ENCODE results near the gene CRISPLD2. TPM values are rescaled to one million over a fixed set of nuclear protein-coding genes. Genes with fewer than 3 reads are reported as not detected.
"Not testable (repeated sequence)": the region's sequence is repeated elsewhere in the genome, so short reads cannot be mapped to it uniquely, and the experiment has no call there.

CRISPLD2 gene
- total RNA-seq, 1 experiment from 2014 or later = 6.5 TPM

DNA sequence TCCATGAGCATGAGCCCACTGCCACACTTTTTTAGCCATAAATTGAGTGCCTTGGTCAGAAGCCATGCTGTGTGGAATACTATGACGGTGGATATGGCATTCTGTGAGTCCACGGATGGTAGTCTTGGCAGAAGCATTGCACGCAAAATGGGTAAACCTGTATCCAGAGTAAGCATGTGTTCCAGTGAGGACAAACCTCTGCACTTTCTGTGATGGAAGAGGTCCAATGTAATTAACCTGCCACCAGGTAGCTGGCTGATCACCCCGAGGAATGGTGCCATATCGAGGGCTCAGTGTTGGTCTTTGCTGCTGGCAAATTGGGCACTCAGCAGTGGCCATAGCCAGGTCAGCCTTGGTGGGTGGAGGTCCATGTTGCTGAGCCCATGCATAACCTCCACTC is 37.0 kb downstream of the CRISPLD2 start:
- intact Hi-C loops (cut with micrococcal nuclease; ENCODE audit: unreplicated experiment); H3K27ac Mint-ChIP-seq (ENCODE audit: unreplicated experiment); H3K27me3 Mint-ChIP-seq (ENCODE audit: unreplicated experiment); H3K4me3 Mint-ChIP-seq (ENCODE audit: low read depth, unreplicated experiment); H3K4me1 Mint-ChIP-seq (ENCODE audit: low read depth, unreplicated experiment); BruUV-seq (replicated peaks); H3K9me3 Mint-ChIP-seq (ENCODE audit: low read depth, unreplicated experiment); H3K36me3 Mint-ChIP-seq (ENCODE audit: insufficient read depth, unreplicated experiment); DNase-seq; CTCF ChIA-PET: not testable (repeated sequence)

DNA sequence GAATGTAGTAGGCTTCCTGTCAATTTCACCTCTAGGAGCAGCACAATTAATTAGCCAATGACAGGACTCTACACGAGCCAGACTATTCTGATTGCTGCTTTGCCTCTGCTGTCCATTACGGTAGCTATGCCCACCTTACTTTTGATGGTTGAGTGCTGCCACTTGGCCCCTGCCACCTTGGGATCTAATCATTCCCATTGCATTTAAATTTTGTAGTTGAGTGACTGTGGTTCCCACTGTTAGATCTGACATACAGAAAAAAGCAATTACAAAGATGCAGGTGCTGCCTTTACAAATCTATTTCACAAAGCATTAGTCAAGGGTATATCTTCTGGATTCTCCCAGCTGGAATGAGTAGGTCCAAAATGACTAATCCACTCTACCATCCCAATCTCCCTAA is 39.9 kb downstream of the CRISPLD2 start:
- intact Hi-C loops (cut with micrococcal nuclease; ENCODE audit: unreplicated experiment) = no loop called here
- TF ChIP-seq, protein P1, sequence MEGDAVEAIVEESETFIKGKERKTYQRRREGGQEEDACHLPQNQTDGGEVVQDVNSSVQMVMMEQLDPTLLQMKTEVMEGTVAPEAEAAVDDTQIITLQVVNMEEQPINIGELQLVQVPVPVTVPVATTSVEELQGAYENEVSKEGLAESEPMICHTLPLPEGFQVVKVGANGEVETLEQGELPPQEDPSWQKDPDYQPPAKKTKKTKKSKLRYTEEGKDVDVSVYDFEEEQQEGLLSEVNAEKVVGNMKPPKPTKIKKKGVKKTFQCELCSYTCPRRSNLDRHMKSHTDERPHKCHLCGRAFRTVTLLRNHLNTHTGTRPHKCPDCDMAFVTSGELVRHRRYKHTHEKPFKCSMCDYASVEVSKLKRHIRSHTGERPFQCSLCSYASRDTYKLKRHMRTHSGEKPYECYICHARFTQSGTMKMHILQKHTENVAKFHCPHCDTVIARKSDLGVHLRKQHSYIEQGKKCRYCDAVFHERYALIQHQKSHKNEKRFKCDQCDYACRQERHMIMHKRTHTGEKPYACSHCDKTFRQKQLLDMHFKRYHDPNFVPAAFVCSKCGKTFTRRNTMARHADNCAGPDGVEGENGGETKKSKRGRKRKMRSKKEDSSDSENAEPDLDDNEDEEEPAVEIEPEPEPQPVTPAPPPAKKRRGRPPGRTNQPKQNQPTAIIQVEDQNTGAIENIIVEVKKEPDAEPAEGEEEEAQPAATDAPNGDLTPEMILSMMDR (IDR thresholded peaks at IDR 0.05; ENCODE audit: unreplicated experiment) = no peak
- Mint-ChIP-seq H3K4me3 (ENCODE audit: low read depth, unreplicated experiment) (no peak overlapping the region), H3K27me3 (ENCODE audit: unreplicated experiment) (no peaks in the 10 kb centered on the region), H3K27ac (ENCODE audit: unreplicated experiment) (no peak overlapping the region), H3K36me3 (ENCODE audit: insufficient read depth, unreplicated experiment) (peaks cover 5% of the 10 kb centered on the region), H3K4me1 (ENCODE audit: low read depth, unreplicated experiment) (no peaks in the 10 kb centered on the region), H3K9me3 (ENCODE audit: low read depth, unreplicated experiment) (peaks cover 3% of the 10 kb centered on the region)
- no peak for DNase-seq
- BruUV-seq (replicated peaks) = no TSS peak
- CTCF ChIA-PET = no interaction called here

DNA sequence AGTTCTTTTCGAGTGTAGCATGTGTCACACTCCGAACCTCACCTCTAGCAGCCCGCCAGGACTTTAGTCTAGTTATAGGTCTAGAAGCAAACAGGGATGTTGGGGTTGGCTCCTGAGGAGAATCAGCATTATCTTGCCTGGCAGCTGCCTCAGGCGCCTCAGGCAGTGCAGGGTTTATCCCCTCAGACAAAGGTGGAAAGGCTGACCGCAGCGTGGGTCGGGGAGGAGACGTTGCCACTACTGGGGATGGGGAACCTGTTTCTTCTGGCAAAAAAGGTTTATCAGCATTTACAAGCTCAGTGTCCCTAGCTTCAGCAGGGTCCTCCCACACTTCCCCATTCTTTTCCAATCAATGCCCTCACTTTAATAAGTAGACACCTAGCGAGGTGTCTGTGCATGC is 40.6 kb downstream of the CRISPLD2 start:
- no peak overlapping the region for H3K27ac Mint-ChIP-seq (ENCODE audit: unreplicated experiment)
- peaks cover 5% of the 10 kb centered on the region for H3K36me3 Mint-ChIP-seq (ENCODE audit: insufficient read depth, unreplicated experiment)
- intact Hi-C loops (cut with micrococcal nuclease; ENCODE audit: unreplicated experiment) = no loop called here
- BruUV-seq (replicated peaks) = no TSS peak
- H3K4me1 Mint-ChIP-seq (ENCODE audit: low read depth, unreplicated experiment) = no peaks in the 10 kb centered on the region
- H3K4me3 Mint-ChIP-seq (ENCODE audit: low read depth, unreplicated experiment) = no peak overlapping the region
- TF ChIP-seq, protein P1 (IDR thresholded peaks at IDR 0.05; ENCODE audit: unreplicated experiment) = no peak
- DNase-seq = no peak
- CTCF ChIA-PET = no interaction called here
- no peaks in the 10 kb centered on the region for H3K27me3 Mint-ChIP-seq (ENCODE audit: unreplicated experiment)
- H3K9me3 Mint-ChIP-seq (ENCODE audit: low read depth, unreplicated experiment) = peaks cover 3% of the 10 kb centered on the region

DNA sequence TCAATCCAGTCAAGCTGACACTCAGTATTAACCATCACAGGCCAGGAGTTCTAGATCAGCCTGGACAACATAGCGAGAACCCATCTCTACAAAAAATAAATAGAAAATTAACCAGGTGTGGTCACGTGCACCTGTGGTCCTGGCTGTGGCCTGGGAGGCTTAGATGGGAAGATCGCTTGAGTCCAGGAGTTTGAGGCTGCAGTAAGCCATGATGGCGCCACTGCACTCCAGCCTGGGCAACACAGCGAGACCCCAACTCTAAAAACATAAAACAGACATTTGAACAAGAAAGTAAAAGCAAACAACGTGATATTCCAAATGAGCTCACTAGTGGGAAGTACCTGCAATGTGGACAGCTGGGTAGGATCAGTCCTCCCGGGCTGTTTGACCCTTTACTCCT is 41.9 kb downstream of the CRISPLD2 start:
- Mint-ChIP-seq H3K4me1 (ENCODE audit: low read depth, unreplicated experiment) (no peaks in the 10 kb centered on the region), H3K27ac (ENCODE audit: unreplicated experiment) (no peak overlapping the region), H3K27me3 (ENCODE audit: unreplicated experiment) (no peaks in the 10 kb centered on the region), H3K36me3 (ENCODE audit: insufficient read depth, unreplicated experiment) (peaks cover 5% of the 10 kb centered on the region), H3K4me3 (ENCODE audit: low read depth, unreplicated experiment) (no peak overlapping the region), H3K9me3 (ENCODE audit: low read depth, unreplicated experiment) (peaks cover 3% of the 10 kb centered on the region)
- TF ChIP-seq, protein P1 (IDR thresholded peaks at IDR 0.05; ENCODE audit: unreplicated experiment) = no peak
- intact Hi-C loops (cut with micrococcal nuclease; ENCODE audit: unreplicated experiment) = no loop called here
- BruUV-seq (replicated peaks) = no TSS peak
- no peak for DNase-seq
- CTCF ChIA-PET = no interaction called here

DNA sequence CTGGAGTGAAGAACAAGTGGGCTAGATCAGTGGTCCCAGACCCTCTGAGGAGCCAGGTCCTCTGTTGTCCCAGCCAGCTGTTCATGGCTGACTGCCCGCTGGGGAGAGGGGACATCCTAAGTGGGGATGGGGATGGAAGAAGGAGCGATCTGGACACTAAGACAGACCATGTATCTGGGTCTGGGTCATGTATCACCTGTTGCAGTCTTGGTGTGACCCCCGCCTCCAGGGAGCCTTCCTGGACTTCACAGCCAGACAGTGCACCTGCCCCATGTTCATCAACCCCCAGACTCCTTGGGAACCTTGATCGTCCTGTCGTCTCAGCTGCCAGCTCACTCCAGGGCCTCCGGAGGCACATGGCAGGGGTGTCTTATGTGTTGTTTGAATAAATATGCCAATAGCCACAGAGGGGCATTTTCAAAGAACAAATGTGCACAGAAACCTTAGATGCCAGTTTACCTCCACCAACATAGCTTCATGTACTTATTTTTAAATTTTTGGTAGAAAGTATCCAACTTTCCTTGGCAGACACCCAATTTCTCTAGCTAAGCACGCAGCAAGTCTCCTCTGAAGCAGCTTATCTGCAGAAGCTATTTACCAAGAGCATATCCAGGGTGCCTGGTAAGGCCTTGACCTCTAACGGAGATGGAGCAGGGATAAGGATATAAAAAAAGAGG is 43.2 kb downstream of the CRISPLD2 start:
- Mint-ChIP-seq H3K9me3 (ENCODE audit: low read depth, unreplicated experiment) (peaks cover 3% of the 10 kb centered on the region), H3K27ac (ENCODE audit: unreplicated experiment) (no peak overlapping the region), H3K27me3 (ENCODE audit: unreplicated experiment) (no peaks in the 10 kb centered on the region), H3K4me3 (ENCODE audit: low read depth, unreplicated experiment) (no peak overlapping the region), H3K36me3 (ENCODE audit: insufficient read depth, unreplicated experiment) (peaks cover 5% of the 10 kb centered on the region), H3K4me1 (ENCODE audit: low read depth, unreplicated experiment) (no peaks in the 10 kb centered on the region)
- no peak for DNase-seq
- BruUV-seq (replicated peaks) = no TSS peak
- CTCF ChIA-PET = interaction anchor here (0.6 kb wide), 1 partner anchor 50 kb away, joined by 3 read pairs; no protein-coding TSS in a partner anchor
- TF ChIP-seq, protein P1 (IDR thresholded peaks at IDR 0.05; ENCODE audit: unreplicated experiment) = no peak
- intact Hi-C loops (cut with micrococcal nuclease; ENCODE audit: unreplicated experiment) = no loop called here

All from Calu3 (cell line).